Chondrocyte (in vitro differentiated cells): ENCODE data around the gene THAP7. TPM values are rescaled to one million over a fixed set of nuclear protein-coding genes. Genes with fewer than 3 reads are reported as not detected.

ENCODE experiments used
- DNase-seq: peaks from one replicate; pipeline ENCODE4 v3.0.0; 2021; ENCODE audit warnings: mixed read lengths, low spot score
- H3K27ac Mint-ChIP-seq: one replicate; pipeline ENCODE4 v1.8.0; 2021; ENCODE audit warnings: mild to moderate bottlenecking, moderate library complexity, mixed read lengths; ENCODE audit not compliant: unreplicated experiment
- H3K27me3 Mint-ChIP-seq: 2 replicates; pipeline ENCODE4 v1.8.0; 2021; ENCODE audit warnings: low read depth, mixed read lengths
- H3K36me3 Mint-ChIP-seq: 2 replicates; pipeline ENCODE4 v1.8.0; 2021; ENCODE audit warnings: low read depth, mixed read lengths
- H3K4me1 Mint-ChIP-seq: 2 replicates; pipeline ENCODE4 v1.8.0; 2021; ENCODE audit warnings: low read depth, mild to moderate bottlenecking, mixed read lengths
- H3K4me3 Mint-ChIP-seq: one replicate; pipeline ENCODE4 v1.8.0; 2021; ENCODE audit warnings: mild to moderate bottlenecking, moderate library complexity, mixed read lengths; ENCODE audit not compliant: unreplicated experiment
- H3K9me3 Mint-ChIP-seq: 2 replicates; pipeline ENCODE4 v1.8.0; 2021; ENCODE audit warnings: low read depth, mixed read lengths
- CTCF ChIP-seq: fragments of 200-600 bp; sonication (generic); IDR thresholded peaks from 2 replicates; pipeline ENCODE4 v1.5.0; 2021; ENCODE audit warnings: antibody characterized with exemption, mild to moderate bottlenecking, moderate library complexity
- total RNA-seq: library from RNA; stranded (reverse); gene quantifications from 3 replicates; pipeline ENCODE4 v1.2.1, GENCODE V29; 2021

THAP7 gene
- total RNA-seq, 1 donor from 2014 or later = 15.7 TPM

GRCh38 chr22:21025763-21026755 lies 24.1 kb upstream of the THAP7 start:
- no peak overlapping the region for H3K27ac Mint-ChIP-seq
- DNase-seq = no peak
- H3K36me3 Mint-ChIP-seq = no peaks in the 10 kb centered on the region
- no peak overlapping the region for H3K4me3 Mint-ChIP-seq
- no peaks in the 10 kb centered on the region for H3K27me3 Mint-ChIP-seq
- no peak for TF ChIP-seq CTCF
- peaks cover 12% of the 10 kb centered on the region for H3K4me1 Mint-ChIP-seq
- no peaks in the 10 kb centered on the region for H3K9me3 Mint-ChIP-seq

GRCh38 chr22:21025266-21025665 lies 23.3 kb upstream of the THAP7 start:
- Mint-ChIP-seq H3K36me3 (no peaks in the 10 kb centered on the region), H3K27ac (no peak overlapping the region), H3K4me1 (peaks cover 12% of the 10 kb centered on the region), H3K4me3 (no peak overlapping the region), H3K27me3 (no peaks in the 10 kb centered on the region), H3K9me3 (no peaks in the 10 kb centered on the region)
- no peak for DNase-seq
- no peak for TF ChIP-seq CTCF

- peak; percentile 7 for TF ChIP-seq CTCF
- no peak overlapping the region for H3K27ac Mint-ChIP-seq
- H3K9me3 Mint-ChIP-seq = no peaks in the 10 kb centered on the region
- H3K36me3 Mint-ChIP-seq = no peaks in the 10 kb centered on the region
- peaks cover 12% of the 10 kb centered on the region for H3K4me1 Mint-ChIP-seq
- no peak overlapping the region for H3K4me3 Mint-ChIP-seq
- H3K27me3 Mint-ChIP-seq = no peaks in the 10 kb centered on the region
- no peak for DNase-seq
Observed at GRCh38 chr22:21022955-21023614, 21.2 kb upstream of the THAP7 start.

- no peak for DNase-seq
- Mint-ChIP-seq H3K4me1 (peaks cover 8% of the 10 kb centered on the region), H3K4me3 (no peak overlapping the region), H3K36me3 (no peaks in the 10 kb centered on the region), H3K9me3 (no peaks in the 10 kb centered on the region), H3K27ac (no peak overlapping the region), H3K27me3 (no peaks in the 10 kb centered on the region)
- no peak for TF ChIP-seq CTCF
Observed at GRCh38 chr22:21022507-21022906, 20.6 kb upstream of the THAP7 start.

- Mint-ChIP-seq H3K27ac (no peak overlapping the region), H3K9me3 (no peaks in the 10 kb centered on the region), H3K4me1 (peaks cover 6% of the 10 kb centered on the region), H3K27me3 (no peaks in the 10 kb centered on the region), H3K36me3 (peaks cover 2% of the 10 kb centered on the region), H3K4me3 (no peak overlapping the region)
- peak; percentile 71 for TF ChIP-seq CTCF
- no peak for DNase-seq
Observed at GRCh38 chr22:21020802-21021429, 19.0 kb upstream of the THAP7 start.
